Heart left ventricle (tissue), 16 donors: ENCODE measurements around the gene CEP170. TPM values are rescaled to one million over a fixed set of nuclear protein-coding genes. Genes with fewer than 3 reads are reported as not detected.
A peak's percentile ranks its signal among the peaks of the same experiment; 100 is the strongest.

ENCODE experiments used
- ATAC-seq, 4 donors: fragments of 200-7000 bp; cut with Tn5 transposase; one replicate each; pipeline ENCODE4 v1.9.1; 2020 to 2022; ENCODE audit warnings: moderate library complexity in 4 of 4, mild to moderate bottlenecking in 3 of 4, moderate number of reproducible peaks in 1 of 4
- DNase-seq, 5 donors: peaks; one replicate each; pipeline ENCODE4 v3.0.0-alpha.2; 2020
- H3K27ac ChIP-seq, 12 donors: fragments of 200-600 bp; sonication (generic) in 4 of 12; one replicate each; pipeline versions ENCODE4 v1.5.0 to v1.8.0; 2016 to 2022; ENCODE audit warnings: mild to moderate bottlenecking in 2 of 12
- H3K27me3 ChIP-seq, 9 donors: fragments of 200-600 bp; sonication (generic) in 2 of 9; one replicate each; pipeline versions ENCODE4 v1.5.1 to v1.8.0; 2016 to 2022; ENCODE audit warnings: mild to moderate bottlenecking in 3 of 9
- H3K36me3 ChIP-seq, 9 donors: fragments of 200-600 bp; sonication (generic) in 2 of 9; one replicate each; pipeline versions ENCODE4 v1.5.0 to v1.8.0; 2018 to 2022; ENCODE audit warnings: mild to moderate bottlenecking in 2 of 9
- H3K4me1 ChIP-seq, 12 donors: fragments of 200-600 bp; sonication (generic) in 4 of 12; one replicate each; pipeline versions ENCODE4 v1.5.0 to v1.8.0; 2016 to 2022; ENCODE audit warnings: mild to moderate bottlenecking in 3 of 12
- H3K4me3 ChIP-seq, 12 donors: fragments of 200-600 bp; sonication (generic) in 4 of 12; one replicate each; pipeline versions ENCODE4 v1.5.0 to v1.8.0; 2017 to 2022; ENCODE audit warnings: mild to moderate bottlenecking in 9 of 12, moderate library complexity in 4 of 12
- H3K9me3 ChIP-seq, 12 donors: fragments of 200-600 bp; sonication (generic) in 4 of 12; one replicate each; pipeline versions ENCODE4 v1.5.0 to v1.8.0; 2016 to 2022; ENCODE audit warnings: mild to moderate bottlenecking in 1 of 12
- POLR2A ChIP-seq, 2 donors: fragments of 450-650 bp; IDR thresholded peaks; one replicate each; pipeline ENCODE4 v1.6.1; 2017; ENCODE audit warnings: antibody characterized with exemption in 2 of 2, mild to moderate bottlenecking in 2 of 2, moderate library complexity in 2 of 2
- WGBS, 4 donors: extraction: QIAGEN DNeasy Blood & Tissue Kit in 2 of 4; methylation state at CpG; one replicate each; pipeline versions ENCODE4 v1.1.5 to v1.1.7; 2013 to 2018; 5-methylcytosine and 5-hydroxymethylcytosine counted together
- intact Hi-C, 10 donors: fragments of 100-400 bp; cut with DNase I; formaldehyde crosslinking; loops; one replicate each; pipeline versions ENCODE4 v1.11.1 to v1.14.2; 2022
- polyA plus RNA-seq, 2 donors: library from polyadenylated mRNA; stranded (reverse); fragments of 200-250 nt; gene quantifications; one replicate each; pipeline ENCODE4 v1.2.3, GENCODE V29; 2013
- total RNA-seq, 9 donors: library from RNA; depleted of rRNA in 2 of 9; stranded (reverse); fragments of >200 nt in 2 of 9; fragmentation: NEBNext Ultra II Directional in 3 of 9; extraction: Animal tissue kit (Norgen Biotek cat#: 25700) in 3 of 9; gene quantifications; one replicate each; pipeline versions ENCODE4 v1.1.0 to v1.2.4, GENCODE V29; 2016 to 2023
- TF ChIP-seq, protein P1 (sequence below), 12 donors: fragments of 200-600 bp; sonication (generic) in 4 of 12; IDR thresholded peaks; one replicate each; pipeline versions ENCODE4 v1.5.0 to v1.8.0; 2018 to 2022; ENCODE audit warnings: antibody characterized with exemption in 12 of 12, mild to moderate bottlenecking in 5 of 12
- donor health status: ischemic (EF 13 %, LVEDD 7.1; RV severe dilation, severe dysfunction).
- donor health status: healthy with polysubstance abuse.
- donor health status: DM: no; HTN: yes; CAD: no.
- donor health status: DM: no; HTN: no; CAD: no.
- donor health status: ischemic (EF 25% LVEDD 6.9; RV normal size, moderate dysfunction).
- donor health status: ischemic (EF 25% LVEDD 5.7; RV mildly dilated, moderate dysfunction).
- donor health status: healthy.
- donor health status: DM: yes; HTN: yes; CAD: no.
- donor health status: ischemic (EF 35%, LVEDD 5.7; RV mildly dilated, moderate dysfunction).
- donor health status: nonischemic (EF 11% LVEDD 7.7; RV severe dilation, severe dysfunction).
- donor health status: DM: yes; HTN: yes; CAD: no.
- donor health status: PGD.
- donor health status: ischemic (EF 29% LVEDD 5.4; RV normal size, mild dysfunction).
- donor health status: nonischemic (EF 23%, LVEDD 6.1; RV moderate dilation, normal function).

Gene CEP170
- total and polyA plus RNA-seq, 11 donors = 9.7 to 70.3 (median 37.7) TPM

GRCh38 chr1:243293941-243294722 lies 39.1 kb upstream of the CEP170 start:
- Histone ChIP-seq H3K36me3 (peaks cover 0 to 68% (median 35%) of the 10 kb centered on the region in 9 donors), H3K9me3 (peaks cover 0 to 18% (median 3%) of the 10 kb centered on the region in 12 donors), H3K27me3 (no peaks in the 10 kb centered on the region), H3K4me3 (no peak overlapping the region), H3K27ac (no peak overlapping the region), H3K4me1 (no peaks in the 10 kb centered on the region)
- DNase-seq (no peak), ATAC-seq (no peak)
- intact Hi-C loops = no loop called here
- WGBS, 4 donors = 56 to 77% (median 63%) methylated on average over 4 of the region's 4 CpGs
- TF ChIP-seq, protein P1, sequence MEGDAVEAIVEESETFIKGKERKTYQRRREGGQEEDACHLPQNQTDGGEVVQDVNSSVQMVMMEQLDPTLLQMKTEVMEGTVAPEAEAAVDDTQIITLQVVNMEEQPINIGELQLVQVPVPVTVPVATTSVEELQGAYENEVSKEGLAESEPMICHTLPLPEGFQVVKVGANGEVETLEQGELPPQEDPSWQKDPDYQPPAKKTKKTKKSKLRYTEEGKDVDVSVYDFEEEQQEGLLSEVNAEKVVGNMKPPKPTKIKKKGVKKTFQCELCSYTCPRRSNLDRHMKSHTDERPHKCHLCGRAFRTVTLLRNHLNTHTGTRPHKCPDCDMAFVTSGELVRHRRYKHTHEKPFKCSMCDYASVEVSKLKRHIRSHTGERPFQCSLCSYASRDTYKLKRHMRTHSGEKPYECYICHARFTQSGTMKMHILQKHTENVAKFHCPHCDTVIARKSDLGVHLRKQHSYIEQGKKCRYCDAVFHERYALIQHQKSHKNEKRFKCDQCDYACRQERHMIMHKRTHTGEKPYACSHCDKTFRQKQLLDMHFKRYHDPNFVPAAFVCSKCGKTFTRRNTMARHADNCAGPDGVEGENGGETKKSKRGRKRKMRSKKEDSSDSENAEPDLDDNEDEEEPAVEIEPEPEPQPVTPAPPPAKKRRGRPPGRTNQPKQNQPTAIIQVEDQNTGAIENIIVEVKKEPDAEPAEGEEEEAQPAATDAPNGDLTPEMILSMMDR (IDR thresholded peaks at IDR 0.05) = no peak
- TF ChIP-seq POLR2A (IDR thresholded peaks at IDR 0.05) = no peak

DNA sequence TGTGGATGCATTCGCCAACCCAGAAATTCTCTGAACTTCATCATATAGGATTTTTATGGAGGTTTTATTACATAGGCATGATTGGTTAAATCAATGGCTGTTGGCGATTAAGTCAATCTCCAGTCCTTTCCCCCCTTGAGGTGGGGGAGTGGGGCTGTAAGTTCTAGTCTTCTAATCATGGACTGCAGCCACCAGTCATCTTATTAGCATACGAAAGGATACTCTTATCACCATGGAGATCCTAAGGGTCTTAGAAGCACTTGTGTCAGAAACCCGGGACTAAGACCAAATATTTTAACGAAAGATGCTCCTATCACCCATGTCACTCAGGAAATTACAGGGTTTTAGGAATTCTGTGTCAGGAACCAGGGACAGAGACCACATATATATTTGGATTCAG lies 37.0 kb upstream of the CEP170 start:
- H3K27me3 ChIP-seq = no peaks in the 10 kb centered on the region
- peaks cover 0 to 16% (median 3%) of the 10 kb centered on the region in 12 donors for H3K9me3 ChIP-seq
- intact Hi-C loops = no loop called here
- no peak overlapping the region for H3K4me3 ChIP-seq
- H3K4me1 ChIP-seq = peaks cover 0 to 18% (median 4%) of the 10 kb centered on the region in 12 donors
- WGBS, 4 donors = 94 to 99% (median 97%) methylated on average over 5 of the region's 5 CpGs
- peaks cover 0 to 74% (median 32%) of the 10 kb centered on the region in 9 donors for H3K36me3 ChIP-seq
- no peak for DNase-seq
- TF ChIP-seq POLR2A (IDR thresholded peaks at IDR 0.05) = no peak
- TF ChIP-seq, protein P1 (IDR thresholded peaks at IDR 0.05) = no peak
- H3K27ac ChIP-seq = no peak overlapping the region
- no peak for ATAC-seq

DNA sequence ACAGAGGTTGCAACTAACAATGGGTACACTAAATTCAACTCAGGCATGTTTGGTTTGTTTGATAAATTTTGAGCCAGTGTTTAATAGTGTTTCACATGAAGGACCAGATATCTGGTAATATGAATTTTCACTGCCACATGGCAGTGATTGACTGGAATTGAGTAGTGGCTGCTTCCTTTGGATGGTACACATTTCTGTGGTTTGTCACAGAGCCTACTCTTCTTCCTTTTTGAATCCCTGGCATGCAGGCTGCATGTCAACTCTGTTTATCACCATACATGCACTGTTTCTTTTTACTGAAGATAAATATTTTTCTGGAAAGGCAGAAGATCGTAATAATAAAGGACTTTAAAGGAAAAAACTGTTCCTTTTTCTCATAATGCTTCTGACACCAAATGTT lies 36.2 kb upstream of the CEP170 start:
- Histone ChIP-seq H3K27me3 (no peaks in the 10 kb centered on the region), H3K4me3 (no peak overlapping the region), H3K36me3 (peaks cover 0 to 80% (median 36%) of the 10 kb centered on the region in 9 donors), H3K27ac (no peak overlapping the region), H3K4me1 (peaks cover 0 to 27% (median 4%) of the 10 kb centered on the region in 12 donors), H3K9me3 (peaks cover 0 to 16% (median 3%) of the 10 kb centered on the region in 12 donors)
- intact Hi-C loops = no loop called here
- no peak for DNase-seq
- whole genome bisulfite sequencing, 4 donors = 87 to 97% (median 91%) methylated on average over 1 of the region's 1 CpG
- TF ChIP-seq, protein P1 (IDR thresholded peaks at IDR 0.05) = no peak
- TF ChIP-seq POLR2A (IDR thresholded peaks at IDR 0.05) = no peak
- no peak for ATAC-seq

DNA sequence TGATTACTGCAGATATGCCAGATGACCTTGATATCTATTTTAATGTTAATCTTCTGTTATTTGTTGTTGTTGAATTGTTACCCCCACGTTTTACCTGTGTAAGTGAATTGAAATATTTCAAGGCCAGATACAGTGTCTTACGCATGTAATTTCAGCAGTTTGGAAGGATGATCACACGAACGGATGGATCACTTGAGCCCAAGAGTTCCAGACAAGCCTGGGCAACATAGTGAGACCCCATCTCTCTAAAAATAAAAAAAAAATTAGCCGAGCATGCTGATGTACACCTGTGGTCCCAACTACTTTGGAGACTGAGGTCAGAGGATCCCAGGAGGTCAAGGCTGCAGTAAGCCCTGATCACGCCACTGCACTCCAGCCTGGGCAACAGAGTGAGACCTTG lies 33.0 kb upstream of the CEP170 start:
- H3K4me1 ChIP-seq = peaks cover 0 to 50% (median 4%) of the 10 kb centered on the region in 12 donors
- H3K4me3 ChIP-seq = no peak overlapping the region
- DNase-seq (no peak), ATAC-seq (no peak)
- no peaks in the 10 kb centered on the region for H3K27me3 ChIP-seq
- peaks cover 0 to 6% (median 0%) of the 10 kb centered on the region in 12 donors for H3K9me3 ChIP-seq
- TF ChIP-seq POLR2A (IDR thresholded peaks at IDR 0.05) = no peak
- TF ChIP-seq, protein P1 (IDR thresholded peaks at IDR 0.05) = no peak
- peak overlapping the region in 8 of 12 donors; percentile 9 to 93 (median 41) for H3K27ac ChIP-seq
- H3K36me3 ChIP-seq = peaks cover 0 to 78% (median 27%) of the 10 kb centered on the region in 9 donors
- intact Hi-C loops = no loop called here
- WGBS, 4 donors = 85 to 91% (median 88%) methylated on average over 6 of the region's 6 CpGs
